Activated CD4-positive, CD25-positive, alpha-beta regulatory T cell treated with anti-CD3 and anti-CD28 coated beads, Interleukin-2, amount 50 U/mL, for 24 hours (primary cell): Measurements from ENCODE around the gene FGFBP3.
A peak's percentile ranks its signal among the peaks of the same experiment; 100 is the strongest.
"Not testable (repeated sequence)": the region's sequence is repeated elsewhere in the genome, so short reads cannot be mapped to it uniquely, and the experiment has no call there.

Experiments used
- ATAC-seq, 2 donors: fragments of 150-1000 bp; cut with Tn5 transposase; one replicate each; pipeline ENCODE4 v1.10.0; 2021; ENCODE audit warnings: mild to moderate bottlenecking in 1 of 2, moderate library complexity in 1 of 2

Gene FGFBP3

DNA sequence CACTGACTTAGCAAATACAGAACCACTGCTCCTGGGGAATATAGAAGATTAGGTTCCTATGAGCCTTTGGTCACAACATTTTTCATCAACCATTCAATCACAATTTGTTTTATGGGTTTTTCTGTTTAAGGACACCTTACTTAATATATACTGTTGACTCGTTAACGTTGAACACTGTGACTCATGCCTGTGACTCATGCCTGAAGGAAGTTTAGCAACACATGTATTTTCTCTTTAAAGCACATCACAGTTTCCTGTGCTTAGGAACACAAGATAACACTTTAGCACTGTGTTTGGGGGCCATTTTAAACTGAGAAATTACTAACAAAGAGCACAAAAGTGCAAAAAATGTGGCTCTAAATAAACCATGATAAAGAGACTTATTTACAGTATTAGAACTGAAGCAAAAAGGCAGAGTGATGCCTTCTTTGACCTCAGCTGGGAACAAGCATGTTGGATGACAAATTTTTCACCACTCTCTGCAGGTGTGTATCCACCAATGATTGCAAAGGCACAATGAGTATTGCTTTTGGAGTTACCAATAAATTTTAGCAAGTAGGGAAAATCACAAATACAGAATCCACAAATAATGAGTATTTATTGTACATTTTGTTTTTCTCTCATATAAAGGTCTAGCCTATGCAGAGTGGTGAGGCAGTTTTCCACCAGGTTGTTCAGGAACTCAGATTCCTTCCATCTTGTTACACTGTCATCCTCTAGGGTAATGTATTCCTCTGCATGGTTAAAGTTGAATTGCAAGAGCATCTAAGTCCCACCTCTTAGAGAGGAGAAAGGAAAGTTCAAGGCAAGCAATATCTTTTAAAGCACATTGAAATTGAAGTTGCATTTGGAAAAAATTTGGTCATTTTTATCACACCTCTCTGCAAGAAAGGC lies 7.3 kb downstream of the FGFBP3 start:
- ATAC-seq = peak; percentile 99 to 100

DNA sequence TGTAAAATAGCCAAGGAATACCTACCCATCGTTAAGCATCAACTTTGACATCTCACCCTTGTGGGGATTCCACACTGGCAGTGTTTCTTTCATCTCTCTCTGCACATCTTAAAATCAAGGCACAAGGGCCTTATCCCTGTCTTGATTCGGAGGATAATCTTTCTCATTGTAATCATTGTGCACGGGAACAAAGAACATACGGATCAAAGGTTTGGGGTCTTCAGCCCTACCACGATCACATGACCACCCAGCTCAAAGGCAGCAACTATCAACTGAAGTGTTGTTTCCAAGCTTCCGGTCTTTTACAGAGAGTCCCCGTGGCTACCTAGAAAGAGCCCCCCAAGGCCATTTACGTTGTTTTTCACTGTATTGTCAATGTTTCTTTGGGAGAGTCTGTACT lies 11.9 kb downstream of the FGFBP3 start:
- no peak for ATAC-seq

DNA sequence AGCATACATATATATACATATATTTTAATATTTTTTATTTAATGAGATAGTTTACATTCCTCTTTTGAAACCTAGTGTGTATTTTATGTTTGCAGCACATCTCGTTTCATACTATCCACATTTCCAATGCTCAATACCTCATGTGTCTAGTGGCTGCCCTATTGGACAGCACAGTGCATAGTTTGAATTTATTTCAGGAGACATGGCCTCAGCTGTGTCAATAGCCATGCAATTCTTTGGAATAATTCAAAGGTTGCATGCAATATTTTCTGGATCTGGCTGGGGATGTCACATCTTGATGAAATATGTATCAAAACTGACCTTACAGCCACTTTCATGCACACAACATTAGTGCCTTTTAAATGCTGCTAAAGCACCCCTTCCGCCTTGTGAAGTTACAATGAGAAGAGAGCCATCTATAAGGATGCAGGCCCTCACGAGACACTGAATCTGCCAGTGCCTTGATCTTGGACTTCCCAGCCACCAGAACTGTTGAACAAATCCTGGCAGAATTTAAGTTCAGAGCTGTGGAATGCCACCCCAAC lies 13.0 kb downstream of the FGFBP3 start:
- no peak for ATAC-seq

DNA sequence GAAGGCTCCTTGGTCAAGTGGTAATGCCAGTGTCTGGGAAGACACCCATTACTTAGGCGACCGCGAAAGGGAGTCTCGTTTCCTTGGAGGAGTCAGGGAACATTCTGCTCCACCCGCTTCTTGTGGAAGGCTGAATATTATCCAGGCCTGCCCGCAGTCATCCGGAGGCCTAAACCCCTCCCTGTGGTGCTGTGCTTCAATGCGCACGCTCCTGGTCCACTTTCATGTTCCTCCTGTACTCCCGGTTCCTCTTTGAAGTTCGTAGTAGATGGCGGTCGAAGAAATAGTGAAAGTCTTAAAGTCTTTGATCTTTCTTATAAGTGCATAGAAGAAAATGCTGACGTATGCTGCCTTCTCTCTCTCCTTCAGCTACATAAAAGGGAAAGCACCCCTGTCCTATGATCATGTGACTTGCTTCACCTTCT lies 15.0 kb downstream of the FGFBP3 start:
- not testable (repeated sequence) for ATAC-seq

DNA sequence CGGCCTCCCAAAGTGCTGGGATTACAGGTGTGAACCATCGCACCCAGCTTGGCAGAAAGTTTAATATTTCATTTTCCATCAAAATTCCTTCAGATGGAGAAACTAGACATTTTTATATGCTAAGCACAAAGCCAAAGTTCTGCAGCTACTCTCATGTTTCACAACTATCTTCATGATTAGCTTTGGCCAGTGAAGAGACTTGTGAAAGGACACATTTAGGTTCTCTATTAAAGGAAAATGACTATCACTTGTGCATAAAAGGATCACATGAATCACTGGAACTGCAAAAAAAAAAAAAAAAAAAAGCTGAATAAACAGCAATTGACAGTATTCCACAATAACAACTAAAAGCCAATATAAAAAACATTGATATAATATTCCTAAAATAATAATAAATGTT lies 16.2 kb downstream of the FGFBP3 start:
- no peak for ATAC-seq

DNA sequence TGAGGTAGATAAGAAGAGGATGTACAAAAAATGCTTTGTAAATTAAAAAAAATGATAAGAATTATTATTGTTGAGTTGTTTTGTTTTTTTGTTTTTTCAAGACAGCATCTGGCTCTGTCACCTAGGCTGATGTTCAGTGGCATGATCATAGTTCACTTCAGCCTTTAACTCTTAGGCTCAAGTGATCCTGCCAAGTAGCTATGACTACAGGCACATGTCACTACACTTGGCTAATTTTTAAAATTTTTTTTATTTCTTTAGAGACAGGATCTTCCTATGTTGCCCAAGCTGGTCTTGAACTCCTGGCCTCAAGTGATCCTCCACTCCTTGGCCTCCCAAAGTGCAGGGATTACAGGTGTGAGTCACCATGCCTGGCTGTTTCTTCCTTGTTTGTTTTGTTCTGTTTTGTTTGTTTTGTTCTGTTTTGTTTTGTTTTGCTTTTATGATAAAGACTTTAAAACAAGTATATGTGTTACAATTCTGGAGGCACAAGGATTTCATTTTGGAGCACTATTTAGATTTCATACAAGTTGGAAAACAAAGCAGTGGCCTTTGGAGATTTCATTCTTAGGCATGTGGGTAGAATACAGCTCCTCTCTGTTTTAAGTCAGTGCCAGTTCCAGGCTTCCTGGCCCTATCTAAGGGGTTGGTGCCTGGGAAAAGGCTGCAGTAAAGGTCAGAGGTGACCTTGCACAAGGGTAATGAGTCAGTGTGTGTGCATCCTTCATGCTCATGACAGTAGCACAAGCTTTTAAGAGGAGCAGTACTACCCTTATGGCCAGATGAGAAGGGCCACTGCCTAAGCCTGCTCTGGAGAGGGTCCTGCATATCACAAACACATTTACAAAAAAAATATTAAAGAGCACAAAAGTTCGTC lies 17.9 kb downstream of the FGFBP3 start:
- ATAC-seq = no peak

DNA sequence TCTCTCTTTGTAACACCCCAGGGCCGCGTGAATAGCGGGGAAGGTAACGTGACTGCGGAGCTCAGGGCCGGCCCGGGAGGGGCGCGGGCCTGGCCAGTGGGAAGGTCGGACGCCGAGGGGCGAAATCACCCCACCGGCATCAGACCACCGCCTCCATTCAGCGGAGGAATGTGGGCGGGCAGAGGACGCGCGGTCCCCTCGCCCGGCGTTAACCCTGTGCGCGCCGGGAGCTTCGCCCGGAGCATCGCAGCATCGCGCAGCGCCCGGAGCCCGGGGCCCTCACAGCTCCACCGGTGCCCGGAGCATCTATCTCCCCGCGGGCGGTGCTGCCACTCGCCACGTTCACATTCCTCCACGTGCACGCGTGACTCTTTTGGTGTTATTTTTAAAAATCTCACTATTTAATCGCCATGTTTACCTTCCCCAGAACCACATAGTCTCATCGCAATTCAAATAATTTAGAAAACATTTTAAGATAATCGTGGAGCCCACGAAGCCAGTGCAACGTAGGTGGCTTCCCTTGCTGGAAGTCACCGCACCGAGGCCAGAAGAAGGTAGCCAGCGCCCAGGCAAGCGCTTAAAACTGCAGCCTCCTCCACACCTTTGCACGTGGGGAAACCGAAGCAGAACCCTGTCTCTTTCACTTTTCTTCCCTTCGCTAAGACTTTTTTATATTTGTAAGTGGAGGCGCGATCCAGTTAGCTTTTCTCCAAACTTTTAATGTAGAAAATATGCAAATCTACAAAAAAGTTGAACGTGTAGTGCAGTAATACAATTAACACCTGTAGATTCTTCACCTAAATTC lies 21.8 kb downstream of the FGFBP3 start:
- ATAC-seq = peak; percentile 57 to 60

DNA sequence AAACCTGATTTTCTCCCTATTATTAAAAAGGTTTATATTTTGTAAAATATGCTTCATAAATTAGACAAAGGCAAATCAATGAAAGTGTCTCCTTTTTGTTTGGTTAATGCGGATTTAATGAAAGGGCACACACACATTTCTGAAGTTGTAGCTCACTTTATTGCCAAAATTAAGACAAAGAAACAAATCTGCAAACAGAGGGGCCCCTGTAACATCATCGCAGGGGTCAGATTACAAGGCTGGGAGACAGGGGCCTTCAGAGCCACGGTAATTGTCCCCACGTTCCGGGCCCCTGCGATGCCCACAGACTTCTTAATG lies 22.4 kb downstream of the FGFBP3 start:
- no peak for ATAC-seq

DNA sequence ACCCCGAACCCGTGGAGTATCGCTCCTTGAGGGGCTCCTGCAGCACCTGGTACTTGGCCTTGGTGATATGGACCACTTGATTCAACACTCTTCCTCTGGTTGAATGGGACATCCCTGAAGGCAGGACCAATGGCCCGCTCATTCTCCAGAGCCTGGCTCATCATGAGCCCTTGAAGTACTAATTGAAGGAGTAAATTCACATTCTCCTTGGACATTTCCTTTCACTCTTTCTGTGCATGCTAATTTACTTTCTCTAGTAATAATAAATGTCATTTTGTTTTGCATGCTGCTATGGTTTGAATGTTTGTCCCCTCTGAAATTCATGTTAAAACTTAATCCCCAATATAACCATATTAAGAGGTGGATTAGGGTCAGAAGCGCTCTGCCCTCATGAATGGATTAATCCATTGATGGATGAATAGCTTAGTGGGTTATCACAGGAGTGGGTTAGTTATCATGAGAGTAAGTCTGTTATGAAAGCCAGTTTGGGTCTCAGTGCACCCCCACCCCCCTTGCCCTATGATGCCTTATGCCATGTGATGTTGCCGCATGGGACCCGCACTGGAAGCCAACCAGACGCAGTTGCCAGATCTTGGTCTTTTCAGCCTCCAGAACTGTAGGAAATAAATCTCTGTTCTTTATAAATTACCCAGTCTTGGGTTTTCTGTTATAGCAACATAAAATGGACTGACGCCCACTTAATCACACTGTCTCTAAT lies 23.8 kb downstream of the FGFBP3 start:
- no peak for ATAC-seq

DNA sequence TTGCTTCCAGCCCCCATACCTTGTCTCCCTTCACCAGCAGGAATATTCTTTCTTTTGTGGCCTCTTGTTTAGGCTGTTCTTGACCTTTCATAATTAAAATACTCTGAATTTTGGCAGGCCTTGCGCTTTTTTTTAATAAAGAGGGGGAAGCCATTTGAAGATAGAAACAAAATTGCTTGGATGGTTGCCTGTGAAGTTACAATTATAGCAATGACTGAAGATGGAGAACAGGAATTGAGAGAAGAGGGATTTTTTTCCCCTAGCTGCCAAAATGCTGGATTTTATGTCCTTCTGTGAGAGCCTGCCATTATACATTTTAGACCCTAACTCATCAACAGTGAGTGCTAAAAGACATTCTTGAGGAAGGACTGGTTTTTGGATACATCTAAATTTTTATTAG lies 24.8 kb downstream of the FGFBP3 start:
- no peak for ATAC-seq

DNA sequence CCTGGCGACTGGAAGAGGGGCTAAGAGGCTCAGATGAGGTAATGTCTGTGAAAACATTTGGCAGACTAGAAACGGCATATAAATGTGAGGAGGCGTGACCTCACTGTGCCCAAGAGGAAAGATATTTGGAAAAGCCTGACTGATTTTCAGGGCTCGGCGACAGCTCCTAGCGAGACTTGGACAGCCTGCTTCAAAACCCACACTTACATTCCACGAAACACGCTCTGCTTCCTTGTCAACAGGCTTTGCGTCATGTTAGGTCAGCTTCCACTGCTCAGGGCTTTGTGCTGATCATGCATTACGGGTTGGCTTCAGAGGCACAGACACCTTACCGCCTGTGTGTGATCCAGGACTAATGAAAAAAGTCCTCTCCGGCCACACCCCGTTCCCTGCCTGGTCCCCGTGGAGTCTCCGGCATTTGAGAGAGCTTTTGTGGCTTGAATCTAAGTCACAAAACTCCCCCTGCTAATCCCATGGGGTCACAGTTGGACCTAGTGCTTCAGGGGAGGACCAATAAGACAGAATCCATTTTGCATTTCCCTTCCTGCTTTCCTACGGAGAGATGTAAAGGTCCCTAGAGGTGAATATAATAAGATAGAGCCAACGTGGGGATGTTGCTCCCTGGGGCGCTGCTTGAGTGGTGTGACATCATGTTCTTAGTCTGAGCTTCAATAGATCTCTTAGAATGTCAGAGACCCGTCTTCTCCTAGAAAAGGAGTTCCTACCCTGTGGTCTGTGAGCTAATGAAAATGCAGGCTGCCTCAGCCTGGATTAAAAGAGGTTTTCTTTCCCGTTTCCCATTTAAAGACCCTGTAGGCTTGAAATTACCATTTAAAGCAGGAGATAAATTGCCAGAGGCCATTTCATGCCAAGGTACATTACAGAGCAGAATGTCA lies 25.5 kb downstream of the FGFBP3 start:
- no peak for ATAC-seq

DNA sequence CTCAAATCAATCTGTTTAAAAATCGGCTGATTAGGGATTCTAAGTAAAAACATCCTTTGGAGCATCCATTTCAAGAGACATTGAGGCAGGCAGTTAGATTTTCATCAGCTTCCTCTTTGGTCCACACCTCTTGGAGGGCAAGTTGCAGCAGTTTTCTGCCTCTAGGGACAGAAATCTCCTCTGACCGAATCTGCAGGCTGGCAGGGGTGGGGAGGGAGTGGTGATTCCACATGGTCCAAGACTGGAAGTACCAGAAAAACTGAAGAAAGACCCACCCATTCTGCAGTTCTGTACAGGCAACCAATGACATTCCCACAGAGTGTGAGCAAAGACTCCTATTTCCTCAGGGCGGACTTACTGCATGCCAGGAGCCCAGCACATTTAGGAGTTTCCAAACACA lies 29.0 kb downstream of the FGFBP3 start:
- ATAC-seq = no peak

DNA sequence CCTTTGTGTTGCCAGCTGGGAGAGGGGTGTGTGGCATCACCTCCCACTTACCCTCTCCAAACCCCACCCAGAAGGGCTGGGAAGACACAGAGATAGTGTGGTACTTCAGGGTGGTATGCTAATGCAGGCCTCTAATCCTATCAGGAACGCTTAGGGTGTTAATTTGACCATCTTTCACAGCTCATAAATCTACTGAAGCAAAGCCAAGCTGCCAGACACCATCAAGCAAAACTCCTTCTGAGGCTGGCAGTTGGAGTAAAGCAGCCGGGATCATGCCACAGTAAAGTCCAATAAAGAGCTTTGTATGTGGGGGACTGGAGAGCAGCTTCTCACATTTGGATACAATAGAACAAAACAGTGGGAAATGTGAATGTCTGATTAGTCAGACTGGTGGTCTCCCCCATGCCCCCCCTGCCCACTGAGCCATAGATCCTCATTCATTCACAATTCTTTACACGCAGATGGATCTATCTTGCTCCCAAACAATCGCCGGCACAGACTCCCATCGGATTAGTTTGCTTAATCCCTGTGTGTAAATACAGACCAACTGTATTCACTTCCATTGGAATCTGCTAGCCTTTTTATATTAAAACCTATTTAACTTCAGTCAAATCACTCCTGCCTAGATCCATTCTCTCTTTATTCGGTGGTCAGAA lies 29.6 kb downstream of the FGFBP3 start:
- ATAC-seq = no peak

DNA sequence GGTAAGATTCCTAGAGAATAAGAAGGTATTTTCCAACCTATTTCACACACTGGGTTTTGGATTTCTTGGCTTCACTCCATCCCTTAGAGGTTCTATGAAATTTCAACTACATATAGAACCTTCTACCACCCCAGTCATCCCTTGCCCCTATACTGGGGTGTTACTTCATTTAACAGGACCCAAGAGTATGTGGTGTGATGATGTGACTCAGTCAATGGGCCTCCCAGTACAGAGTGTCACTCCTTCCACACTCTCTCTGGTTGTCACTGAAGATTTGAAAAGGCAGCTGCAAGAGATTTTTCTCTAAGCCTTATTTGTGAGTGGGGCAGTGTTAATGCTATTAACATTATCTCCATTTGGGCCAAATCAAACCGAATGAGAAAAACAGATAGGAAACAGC lies 33.5 kb downstream of the FGFBP3 start:
- peak in 1 of 2 donors; percentile 24 for ATAC-seq

DNA sequence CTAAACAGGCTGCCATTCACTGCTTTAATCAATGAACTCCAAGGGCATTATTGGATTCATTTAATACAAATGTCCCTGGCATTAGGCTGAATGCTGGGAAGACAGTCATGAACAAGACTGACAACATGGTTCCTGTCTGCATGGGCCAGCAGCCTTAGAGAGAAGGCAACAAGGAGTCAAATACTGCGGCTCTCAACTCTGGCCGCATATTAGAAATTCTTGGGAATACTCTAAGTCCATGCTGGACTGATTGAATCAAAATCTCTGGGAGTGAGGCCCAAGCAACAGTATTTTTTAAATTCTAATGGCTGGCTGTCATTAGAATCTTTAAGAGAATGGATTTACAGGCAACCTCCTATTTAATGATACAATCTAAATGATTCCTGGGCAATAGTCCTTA lies 34.1 kb downstream of the FGFBP3 start:
- ATAC-seq = no peak

DNA sequence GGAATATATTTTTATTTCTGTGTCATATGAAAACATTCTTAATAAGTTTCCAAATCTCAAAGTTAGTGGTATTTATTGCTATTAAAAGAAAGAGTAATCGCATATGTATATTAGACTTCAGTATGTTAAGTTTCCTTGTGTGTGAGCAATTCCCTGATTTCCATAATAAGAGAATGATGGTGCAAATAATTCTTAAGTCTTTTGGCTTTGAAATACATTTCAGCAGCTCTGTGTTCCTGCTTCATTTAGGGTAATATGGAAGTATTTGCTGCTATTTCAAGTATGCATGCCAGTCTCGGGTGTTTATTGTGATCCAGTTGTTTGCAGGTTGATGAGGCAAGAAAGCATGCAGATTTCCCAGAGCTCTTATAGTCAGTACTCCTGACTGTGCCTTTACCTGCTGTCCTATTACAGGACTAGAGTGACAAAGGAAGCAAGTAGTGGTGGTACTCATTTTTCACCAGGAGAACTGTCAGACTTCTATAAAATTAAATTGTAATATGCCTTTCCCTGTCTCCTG lies 43.7 kb downstream of the FGFBP3 start:
- no peak for ATAC-seq

DNA sequence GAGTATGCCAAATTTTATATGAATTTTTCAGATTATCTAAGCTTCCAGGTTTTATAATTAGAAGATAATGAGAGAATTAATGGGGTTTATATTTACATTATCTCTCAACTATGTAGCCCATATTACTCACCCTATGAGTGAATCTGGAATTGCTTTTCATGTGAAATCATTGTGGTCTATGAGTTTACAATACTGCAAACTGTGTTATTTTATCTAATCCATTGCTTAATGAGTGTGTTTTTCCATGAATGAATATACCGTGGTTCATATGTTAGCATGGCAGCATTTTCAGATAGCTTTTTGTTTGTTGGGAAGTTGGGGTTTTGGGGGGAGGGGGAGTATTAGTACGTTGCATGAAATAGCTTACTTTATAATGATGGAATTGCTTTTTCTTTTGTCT lies 44.5 kb downstream of the FGFBP3 start:
- ATAC-seq = peak in 1 of 2 donors; percentile 73

DNA sequence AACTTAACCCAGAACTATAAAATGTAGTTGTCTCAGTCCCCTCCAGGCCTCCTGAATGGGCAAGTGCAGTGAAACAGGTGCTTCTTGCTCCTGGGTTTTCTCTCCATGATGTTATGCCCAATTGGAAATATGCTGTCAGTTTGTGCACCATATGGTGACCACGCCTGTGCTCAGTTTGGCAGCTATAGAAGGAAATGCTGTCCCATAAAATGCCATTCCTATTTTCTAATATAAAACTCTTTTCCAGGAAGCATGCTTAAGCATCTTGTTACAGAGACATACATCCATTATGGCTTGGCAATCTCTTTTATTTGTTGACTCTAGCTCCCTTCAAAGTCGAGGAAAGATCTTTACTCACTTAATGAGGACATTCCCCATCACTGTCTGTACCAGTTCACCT lies 45.2 kb downstream of the FGFBP3 start:
- ATAC-seq = no peak

DNA sequence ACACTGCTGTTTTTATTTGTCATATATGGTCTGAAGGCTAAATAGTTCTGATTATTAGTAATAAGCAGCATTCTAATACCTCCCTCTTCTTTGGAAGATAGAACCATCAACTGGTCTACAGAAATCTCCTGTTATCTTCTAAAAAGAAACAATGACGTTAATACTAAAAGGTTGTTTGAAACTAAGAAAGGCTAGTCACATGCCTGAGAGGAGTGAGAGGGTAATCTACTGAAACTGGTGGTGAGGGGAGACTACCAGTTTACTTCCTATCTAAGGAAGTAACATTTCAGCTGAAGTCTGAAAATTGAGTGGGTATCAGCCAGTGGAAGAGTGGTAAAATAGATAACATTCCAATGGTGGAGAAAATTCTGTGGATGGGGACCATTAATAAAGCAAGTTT lies 48.4 kb downstream of the FGFBP3 start:
- no peak for ATAC-seq

DNA sequence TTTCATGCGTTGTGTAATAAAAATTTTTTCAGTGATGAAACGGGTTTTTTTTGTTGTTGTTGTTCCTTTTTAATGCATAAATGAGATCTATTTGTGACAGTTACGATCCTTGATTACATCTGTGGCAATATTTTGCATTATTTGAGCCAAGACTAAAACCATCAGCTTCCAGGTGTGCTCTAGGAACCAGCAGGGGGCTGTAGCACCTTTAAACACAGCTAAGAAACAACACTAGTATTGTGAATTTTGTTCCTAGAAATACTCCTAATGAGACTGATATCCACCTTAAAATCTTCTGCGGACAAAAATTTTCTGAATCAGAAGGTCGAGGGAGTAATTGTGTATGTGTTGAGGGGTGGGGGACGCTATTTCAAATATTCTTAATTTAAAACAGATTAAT lies 52.6 kb downstream of the FGFBP3 start:
- no peak for ATAC-seq
